Stimulated activated CD8-positive, alpha-beta memory T cell treated with anti-CD3 and anti-CD28 coated beads, Interleukin-4, amount 100 ng/mL, for 4 hours (primary cell): ENCODE results near the gene PARN.
"Not testable (repeated sequence)": the region's sequence is repeated elsewhere in the genome, so short reads cannot be mapped to it uniquely, and the experiment has no call there.

Source experiments
- DNase-seq, 2 donors: peaks; one replicate each; pipeline ENCODE4 v3.0.0-alpha.2; 2020; ENCODE audit warnings: low read depth in 2 of 2, low spot score in 1 of 2

Gene PARN, protein sequence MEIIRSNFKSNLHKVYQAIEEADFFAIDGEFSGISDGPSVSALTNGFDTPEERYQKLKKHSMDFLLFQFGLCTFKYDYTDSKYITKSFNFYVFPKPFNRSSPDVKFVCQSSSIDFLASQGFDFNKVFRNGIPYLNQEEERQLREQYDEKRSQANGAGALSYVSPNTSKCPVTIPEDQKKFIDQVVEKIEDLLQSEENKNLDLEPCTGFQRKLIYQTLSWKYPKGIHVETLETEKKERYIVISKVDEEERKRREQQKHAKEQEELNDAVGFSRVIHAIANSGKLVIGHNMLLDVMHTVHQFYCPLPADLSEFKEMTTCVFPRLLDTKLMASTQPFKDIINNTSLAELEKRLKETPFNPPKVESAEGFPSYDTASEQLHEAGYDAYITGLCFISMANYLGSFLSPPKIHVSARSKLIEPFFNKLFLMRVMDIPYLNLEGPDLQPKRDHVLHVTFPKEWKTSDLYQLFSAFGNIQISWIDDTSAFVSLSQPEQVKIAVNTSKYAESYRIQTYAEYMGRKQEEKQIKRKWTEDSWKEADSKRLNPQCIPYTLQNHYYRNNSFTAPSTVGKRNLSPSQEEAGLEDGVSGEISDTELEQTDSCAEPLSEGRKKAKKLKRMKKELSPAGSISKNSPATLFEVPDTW

DNA sequence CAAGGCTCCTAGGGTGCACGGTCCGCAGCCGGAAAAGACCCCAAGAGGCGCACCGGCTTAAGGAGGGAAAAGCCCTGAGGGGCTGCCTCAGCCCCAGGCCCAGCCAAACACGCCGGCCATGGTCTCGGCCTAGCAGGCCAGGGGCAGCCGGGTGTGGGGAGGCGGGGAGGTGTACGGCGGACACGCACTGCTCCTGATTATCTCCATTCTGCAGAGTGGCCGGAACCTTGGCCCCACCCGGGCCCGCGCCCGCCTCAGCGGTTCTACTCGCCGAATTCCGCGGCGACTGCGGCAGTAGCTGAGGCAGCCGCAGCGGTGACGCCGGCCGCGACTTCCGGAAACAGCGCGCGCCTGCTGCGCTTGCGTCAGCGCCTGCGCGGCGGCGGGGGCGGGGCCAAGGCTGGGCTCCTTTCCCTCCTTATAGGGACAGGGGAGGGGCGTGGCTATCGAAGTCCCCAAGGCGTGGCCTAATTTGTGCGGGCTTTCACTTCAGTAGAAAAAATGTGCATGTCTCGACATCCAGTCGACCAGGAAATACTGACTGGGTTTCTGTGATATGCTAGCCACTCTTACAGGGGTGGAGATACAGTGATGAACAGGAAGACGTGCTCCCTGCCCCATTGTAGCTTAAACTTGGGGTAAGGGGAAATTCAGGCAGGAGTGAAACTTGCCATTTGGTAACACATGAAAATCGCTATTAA, at the start of gene PARN:
PARN (minus strand) TSS at position 342 of the 701 bp plus-strand sequence; CDS start at position 207, 135 bp downstream.
- peak; percentile 93 to 96 for DNase-seq

DNA sequence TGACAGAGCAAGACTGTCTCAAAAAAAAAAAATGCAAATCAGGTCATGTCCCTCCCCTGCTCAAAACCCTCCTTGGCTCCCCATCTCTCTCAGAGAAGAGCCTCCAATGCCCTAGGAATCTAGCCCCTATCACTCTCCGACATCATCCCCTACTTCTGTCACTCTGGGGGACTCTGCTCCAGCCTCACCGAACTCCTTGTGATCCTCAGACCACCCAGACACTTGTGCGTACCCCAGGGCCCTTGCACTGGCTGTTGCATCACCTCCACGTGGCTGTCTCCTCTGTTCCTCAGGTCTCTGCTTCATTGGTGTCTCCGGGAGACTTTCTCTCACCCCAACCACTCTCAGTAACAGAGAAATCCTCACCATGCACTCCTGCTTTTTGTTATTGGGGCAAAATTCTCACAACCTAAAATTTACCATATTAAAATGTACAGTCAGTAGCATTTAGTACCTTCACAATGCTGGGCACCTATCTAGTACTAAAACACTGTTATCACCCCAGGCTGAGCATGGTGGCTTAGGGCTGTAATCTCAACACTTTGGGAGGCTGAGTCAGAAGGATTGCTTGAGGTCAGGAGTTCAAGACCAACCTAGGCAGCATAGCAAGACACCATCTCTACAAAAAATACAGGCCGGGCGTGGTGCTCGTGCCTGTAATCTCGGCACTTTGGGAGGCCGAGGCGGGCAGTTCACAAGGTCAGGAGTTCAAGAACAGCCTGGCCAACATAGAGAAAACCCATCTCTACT, 48.9 kb upstream of the PARN start:
- no peak for DNase-seq

DNA sequence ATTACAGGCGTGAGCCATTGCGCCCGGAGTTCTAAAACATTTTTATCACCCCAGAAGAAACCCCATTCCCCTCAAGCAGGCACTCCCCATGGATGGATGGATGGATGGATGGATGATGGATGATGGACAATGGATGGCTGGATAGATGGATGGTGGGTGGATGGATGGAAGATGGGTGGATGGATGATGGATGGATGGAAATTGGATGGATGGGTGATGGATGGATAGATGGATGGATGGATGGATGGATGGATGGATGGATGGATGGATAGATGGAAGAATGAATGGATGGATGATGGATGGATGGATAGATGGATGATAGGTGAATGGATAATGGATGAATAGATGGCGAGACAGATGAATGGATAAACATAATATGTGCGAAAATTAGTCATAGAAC, 47.6 kb upstream of the PARN start:
- DNase-seq = no peak

DNA sequence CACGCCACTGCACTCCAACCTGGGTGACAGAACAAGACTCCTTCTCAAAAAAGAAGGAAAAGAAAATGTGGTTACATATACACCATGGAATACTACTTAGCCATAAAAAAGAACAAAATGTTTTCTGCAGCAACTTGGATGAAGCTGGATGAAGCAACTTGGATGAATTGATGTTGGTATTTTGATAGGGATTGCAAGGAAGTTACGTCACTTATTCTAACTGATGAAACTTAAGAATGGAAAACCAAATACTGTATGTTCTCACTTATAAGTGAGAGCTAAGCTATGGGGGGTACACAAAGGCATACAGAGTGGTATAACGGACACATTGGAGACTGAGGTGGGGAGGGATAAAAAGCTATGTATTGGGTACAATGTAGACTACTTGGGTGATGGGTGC, 46.6 kb upstream of the PARN start:
- DNase-seq = no peak

DNA sequence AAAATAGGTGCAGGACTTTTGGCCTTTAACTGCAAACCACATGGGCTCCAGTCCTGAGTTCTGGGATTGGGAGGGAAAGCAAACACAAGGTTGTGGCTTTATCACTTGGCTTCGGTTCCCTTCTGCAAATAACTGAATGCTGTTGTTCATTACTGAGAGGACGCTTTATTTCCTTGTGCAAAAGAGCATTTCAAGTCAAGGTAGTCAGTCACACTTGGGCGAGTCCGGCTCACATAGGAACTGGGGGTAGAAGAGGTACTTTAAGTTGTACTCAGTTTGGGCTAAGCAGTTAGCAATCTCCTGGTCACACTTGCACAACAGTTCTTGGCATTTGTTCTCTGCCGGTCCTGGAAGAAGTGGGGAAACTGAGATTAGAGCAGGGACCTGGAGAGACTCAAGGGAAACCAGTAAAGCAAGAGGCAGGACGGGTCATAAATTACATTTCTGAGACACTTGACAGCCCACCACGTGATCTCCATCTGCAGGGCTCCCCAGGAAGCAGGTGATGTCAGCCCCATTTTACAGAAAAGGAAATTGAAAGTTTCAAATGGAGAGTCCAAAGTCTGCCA, 42.4 kb upstream of the PARN start:
- no peak for DNase-seq

DNA sequence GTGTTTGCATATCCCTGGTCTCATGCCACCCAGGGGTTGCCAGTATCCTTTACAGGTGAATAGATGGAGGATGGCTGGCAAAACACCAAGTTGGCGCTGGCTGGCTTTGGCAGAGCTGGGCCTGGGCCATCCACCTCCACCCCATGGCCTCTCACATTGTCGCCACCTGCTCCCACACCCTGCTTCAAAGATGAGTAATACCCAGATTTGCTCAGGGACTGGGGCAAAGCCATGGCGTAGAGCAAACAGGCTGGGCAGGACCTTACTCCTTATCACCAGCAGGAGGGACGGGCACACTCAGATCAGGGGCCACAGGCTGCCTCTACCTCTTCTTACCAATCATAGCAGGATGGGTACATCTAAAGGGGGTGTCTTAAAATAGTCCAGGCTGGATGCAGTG, 39.7 kb upstream of the PARN start:
- no peak for DNase-seq

DNA sequence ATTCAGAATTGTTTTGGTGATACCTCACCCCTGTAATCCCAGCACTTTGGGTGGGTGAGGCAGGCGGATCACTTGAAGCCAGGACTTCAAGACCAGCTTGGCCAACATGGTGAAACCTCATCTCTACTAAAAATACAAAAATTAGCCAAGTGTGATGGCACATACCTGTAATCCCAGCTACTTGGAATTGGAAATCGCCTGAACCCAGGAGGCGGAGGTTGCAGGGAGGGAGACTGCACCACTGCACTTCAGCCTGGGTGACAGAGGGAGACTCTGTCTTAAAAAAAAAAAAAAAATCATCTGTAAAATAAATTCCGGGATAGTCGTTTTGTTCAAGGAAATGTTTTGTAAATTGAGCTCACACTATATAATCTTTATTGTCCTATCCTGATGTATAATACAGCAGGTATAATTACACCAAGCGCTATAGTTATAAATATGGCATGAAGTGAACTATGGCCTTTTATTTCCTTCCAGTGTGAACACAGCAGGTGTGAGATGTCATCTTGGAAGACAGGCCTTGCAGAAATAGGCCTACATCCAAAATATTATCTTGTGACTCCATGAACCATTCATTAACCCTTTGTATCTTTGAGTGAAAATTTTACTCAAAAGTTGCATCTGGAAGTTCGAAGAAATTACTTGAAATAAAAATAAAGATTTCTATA, 38.6 kb upstream of the PARN start:
- no peak for DNase-seq

DNA sequence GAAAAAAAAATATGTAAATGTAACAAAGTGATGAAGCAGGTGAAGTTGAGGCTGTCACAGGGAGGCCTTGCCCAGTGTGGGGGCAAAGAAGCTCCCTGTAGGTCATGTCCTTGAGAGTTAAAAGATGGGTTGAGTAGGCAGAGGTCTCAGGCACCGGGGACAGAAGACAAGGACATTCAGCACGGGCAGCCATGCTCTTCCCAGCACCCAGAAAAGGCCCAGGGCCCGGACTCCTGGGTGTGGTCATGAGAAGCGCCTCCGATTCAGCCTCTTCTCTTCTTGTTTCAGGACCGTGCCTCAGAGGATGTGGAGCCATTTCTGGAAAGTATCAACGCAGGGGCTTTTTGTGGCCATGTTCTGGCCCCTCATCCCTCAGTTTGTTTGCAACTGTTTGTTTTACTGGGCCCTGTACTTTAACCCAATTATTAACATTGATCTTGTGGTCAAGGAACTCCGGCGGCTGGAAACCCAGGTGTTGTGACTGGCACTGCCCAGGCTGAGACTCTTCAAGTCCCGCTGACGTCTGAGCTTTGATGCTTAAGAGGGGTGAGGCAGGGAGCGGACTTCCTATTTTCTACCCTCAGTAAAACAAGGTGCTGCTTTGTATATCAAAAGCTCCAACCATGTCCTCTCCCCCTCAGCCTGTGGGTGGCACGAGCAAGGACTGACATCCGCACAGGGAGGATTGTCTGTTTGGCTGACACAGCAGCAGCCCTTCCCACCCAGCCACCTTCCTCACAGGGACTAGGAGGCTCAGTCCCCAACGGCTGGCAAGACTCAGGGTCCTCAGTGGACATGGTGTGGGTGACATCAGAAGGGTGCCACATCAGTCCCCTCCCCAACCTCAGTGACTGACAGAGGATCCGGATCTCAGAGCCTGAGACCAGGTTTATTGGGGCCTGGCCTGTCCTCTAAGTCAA, 37.5 kb upstream of the PARN start:
- no peak for DNase-seq

DNA sequence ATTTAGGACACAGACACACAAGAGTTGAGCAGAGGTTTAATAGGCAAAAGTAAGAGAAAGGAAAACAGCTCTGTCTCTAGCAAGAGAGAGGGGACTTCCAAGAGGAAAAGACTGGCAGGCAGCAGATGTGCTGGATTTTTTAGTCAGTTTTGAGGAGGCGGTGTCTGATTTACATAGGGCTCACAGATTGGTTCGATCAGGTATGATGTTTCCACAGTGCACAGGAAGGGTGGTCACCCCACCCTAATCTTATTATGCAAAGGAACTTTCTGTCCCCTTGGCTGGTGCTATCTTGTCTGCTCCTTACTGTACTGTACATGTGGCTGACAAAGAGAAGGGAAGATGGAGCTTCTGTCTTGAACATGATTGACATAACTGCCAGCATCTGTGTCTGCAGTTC, 28.0 kb upstream of the PARN start:
- no peak for DNase-seq

DNA sequence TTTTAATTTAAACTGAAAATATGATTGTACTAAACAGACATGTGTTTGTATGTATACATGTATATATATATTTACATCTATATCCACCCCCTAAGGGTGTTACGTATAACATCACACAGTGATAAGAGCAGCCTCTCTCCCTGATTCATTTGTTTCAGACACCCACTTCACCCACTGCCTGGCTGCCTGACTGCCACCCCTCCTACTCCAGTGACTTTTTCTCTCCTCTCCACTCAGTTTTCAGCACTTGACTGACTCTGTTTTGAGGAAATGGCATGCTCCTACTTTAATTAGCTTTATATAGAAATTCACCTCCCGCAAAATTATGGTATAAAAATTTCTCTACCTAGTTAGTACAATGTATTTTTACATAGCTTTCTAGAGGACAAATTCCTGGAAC, 22.7 kb upstream of the PARN start:
- no peak for DNase-seq

DNA sequence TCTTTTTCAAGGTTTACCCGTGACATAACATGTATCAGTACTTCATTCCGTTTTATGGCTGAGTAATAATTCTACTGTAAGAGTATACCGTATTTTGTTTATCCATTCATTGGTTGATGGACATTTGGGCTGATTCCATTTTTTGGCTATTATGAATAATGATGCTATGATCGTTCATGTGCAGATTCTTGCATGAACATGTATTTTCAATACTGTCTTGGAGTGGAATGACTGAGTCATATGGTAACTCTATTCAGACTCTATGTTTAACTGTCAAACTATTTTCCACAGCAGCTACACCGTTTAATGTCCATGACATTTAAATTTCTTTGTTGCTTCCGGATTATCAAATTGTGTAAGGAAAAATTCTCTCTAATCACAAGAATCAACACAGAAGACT, 20.6 kb upstream of the PARN start:
- DNase-seq = no peak

DNA sequence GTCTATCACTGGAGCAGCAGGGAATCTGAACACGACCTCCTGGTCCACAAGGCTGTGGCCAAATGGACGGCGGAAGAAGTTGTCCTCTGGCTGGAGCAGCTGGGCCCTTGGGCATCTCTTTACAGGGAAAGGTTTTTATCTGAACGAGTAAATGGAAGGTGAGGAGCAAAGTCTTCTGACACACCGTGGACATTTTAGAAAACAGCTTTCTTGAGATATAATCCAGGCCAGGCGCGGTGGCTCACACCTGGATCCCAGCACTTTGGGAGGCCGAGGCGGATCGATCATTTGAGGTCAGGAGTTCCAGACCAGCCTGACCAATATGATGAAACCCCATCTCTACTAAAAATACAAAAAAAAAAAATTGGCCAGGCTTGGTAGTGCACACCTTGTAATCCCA, 19.8 kb upstream of the PARN start:
- DNase-seq = no peak

DNA sequence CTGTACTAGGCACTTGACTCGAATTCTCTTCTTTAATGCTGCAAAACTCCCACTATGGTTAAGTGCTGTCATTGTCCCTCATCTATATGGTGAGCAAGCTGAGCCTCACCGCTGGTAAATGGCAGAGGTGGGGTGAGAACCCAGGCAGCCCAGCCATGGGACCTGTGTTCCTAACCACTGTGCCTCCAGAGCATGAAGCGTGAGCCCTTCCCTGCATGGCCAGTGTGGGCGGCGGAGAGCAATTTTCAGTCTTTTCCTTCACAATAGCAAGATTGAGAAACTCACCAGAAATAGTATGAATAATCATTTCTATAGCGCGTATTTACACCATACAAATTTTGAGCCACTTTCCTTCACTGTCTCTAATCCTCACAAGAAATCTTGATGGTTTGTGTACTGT, 11.9 kb upstream of the PARN start:
- no peak for DNase-seq

DNA sequence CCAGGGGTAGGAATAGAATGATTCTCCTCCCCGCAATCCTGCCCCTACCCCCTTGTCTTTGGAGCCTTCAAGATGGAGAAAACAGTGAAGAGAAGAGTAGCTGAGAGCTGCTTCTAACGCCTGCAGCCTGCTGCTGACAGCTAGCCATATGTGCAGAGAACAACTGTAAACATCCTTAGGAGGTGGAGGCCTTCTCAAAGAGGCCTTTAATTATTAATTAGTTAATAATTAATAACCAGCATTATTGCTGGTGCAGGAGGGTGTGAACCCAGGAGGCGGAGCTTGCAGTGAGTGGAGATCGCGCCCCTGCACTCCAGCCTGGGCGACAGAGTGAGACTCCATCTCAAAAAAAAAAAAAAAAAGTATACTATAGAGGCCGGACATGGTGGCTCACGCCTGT, 11.1 kb upstream of the PARN start:
- DNase-seq = no peak

DNA sequence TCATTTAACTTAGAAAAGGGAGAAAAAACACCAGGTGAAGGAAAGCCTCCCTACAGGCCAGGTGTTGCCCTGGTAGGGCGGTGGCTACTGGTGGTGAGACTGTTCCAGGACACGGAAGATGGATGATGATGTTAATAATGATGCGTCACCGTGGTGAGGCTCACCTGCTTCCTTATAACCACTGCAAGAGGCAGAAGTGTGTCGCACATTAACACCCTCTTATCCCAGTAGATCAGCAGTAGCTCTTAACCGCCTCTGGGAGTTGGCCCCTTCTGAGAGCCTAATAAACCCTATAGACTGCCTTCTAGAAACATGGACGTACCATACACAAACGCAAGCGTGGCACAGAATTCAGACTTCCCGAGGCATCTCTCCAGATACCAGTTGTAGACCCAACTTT, 10.5 kb upstream of the PARN start:
- DNase-seq = no peak

DNA sequence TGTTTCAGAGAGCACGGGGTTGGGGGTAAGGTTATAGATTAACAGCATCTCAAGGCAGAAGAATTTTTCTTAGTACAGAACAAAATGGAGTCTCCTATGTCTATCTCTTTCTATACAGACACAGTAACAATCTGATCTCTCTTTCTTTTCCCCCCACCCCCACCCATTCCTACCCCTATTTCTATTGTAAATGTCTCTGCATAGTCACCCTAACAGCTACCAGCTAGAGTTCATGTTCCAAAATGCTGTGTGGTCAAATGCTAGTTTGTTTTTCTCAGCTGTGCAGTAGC, 6.8 kb upstream of the PARN start:
- DNase-seq = not testable (repeated sequence)

DNA sequence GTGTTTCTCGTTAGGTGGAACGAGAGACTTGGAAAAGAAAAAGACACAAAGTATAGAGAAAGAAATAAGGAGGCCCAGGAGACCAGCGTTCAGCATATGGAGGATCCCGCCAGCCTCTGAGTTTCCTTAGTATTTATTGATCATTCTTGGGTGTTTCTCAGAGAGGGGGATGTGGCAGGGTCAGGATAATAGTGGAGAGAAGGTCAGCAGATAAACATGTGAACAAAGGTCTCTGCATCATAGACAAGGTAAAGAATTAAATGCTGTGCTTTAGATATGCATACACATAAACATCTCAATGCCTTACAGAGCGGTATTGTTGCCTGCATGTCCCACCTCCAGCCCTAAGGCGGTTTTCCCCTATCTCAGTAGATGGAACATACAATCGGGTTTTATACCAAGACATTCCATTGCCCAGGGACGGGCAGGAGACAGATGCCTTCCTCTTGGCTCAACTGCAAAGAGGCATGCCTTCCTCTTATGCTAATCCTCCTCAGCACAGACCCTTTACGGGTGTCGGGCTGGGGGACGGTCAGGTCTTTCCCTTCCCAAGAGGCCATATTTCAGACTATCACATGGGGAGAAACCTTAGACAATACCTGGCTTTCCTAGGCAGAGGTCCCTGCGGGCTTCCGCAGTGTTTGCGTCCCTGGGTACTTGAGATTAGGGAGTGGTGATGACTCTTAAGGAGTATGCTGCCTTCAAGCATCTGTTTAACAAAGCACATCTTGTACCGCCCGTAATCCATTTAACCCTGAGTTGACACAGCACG, 6.3 kb upstream of the PARN start:
- not testable (repeated sequence) for DNase-seq

DNA sequence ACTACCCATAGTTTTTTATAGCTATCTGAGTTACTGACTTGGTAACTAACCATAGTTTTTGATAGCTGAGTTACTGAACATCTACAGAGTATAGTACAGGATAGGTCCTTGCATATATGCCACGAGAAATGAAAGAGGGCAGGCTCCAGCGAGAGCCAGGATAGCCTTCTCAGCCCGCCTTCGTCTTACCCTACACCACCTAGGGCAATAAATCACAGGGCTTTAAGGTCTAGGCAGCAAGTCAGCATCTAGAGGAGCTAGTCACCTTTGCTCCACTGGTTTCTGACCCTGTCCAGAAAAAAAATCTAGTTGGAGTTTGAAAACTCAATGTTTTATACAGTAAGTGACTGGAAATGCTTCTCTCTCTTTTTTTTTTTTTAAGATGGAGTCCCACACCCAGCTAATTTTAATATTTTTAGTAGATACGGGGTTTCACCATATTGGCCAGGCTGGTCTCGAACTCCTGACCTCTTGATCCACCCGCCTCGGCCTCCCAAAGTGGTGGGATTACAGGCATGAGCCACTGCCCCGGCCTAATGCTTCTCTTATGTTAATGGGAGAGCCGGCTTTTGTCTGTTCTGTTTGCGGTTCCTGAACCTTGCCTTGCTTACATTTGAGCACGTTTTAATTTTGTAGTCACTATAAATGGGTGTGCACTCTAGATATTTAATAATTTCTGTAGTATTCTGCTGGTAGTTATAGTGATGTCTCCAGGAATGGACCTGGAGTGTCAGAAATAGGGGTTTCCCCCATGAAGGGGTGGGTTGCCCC, 5.5 kb upstream of the PARN start:
- DNase-seq = no peak
